ENCODE data around the gene JMJD1C.
A peak's percentile ranks its signal among the peaks of the same experiment; 100 is the strongest.

Gene JMJD1C

DNA sequence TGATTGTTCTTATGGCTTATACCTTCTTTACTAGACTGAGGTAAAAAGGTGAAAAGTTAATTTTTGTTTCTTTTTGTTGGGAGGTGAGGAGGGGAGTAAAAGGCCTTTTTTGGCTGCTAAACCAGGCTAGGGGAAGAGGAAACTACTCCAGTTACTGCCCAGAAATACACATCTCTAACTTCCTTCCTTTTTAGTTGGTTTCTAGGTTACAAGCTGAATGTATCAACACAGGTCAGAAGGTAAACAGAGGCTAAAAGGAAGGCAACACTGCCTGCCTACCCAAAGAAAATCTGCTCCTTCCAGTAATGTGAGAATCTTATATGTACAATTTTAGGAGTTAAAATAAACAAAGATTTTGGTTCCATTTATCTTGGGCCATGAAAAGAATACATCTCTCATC is 192.2 kb downstream of the JMJD1C start:
- no peaks in the 10 kb centered on the region for H3F3A ChIP-seq (ENCODE audit: low read depth)
- H3K9ac ChIP-seq (ENCODE audit: low read depth, low read length, poor library complexity, severe bottlenecking) = peak overlapping the region; percentile 18
- peaks cover 20% of the 10 kb centered on the region for H3K4me1 ChIP-seq (ENCODE audit: insufficient read depth, low read length, poor library complexity, severe bottlenecking)
- H3K9me2 ChIP-seq (replicated peaks; ENCODE audit: low read depth, low read length) = no peaks in the 10 kb centered on the region
- peak overlapping the region; percentile 56 for H3K4me2 ChIP-seq (ENCODE audit: low read depth, low read length, poor library complexity, severe bottlenecking)
- H4K20me1 ChIP-seq (ENCODE audit: insufficient read depth, low read length, poor library complexity, severe bottlenecking) = peaks cover 5% of the 10 kb centered on the region
- H3K79me2 ChIP-seq (ENCODE audit: insufficient read depth, low read length) = peaks cover 39% of the 10 kb centered on the region
- H3K9me3 ChIP-seq (ENCODE audit: insufficient read depth, low read depth, low read length) = no peaks in the 10 kb centered on the region
- H3K4me3 ChIP-seq (ENCODE audit: low read length, poor library complexity, severe bottlenecking) = peak overlapping the region; percentile 35
- TF ChIP-seq, protein P1, sequence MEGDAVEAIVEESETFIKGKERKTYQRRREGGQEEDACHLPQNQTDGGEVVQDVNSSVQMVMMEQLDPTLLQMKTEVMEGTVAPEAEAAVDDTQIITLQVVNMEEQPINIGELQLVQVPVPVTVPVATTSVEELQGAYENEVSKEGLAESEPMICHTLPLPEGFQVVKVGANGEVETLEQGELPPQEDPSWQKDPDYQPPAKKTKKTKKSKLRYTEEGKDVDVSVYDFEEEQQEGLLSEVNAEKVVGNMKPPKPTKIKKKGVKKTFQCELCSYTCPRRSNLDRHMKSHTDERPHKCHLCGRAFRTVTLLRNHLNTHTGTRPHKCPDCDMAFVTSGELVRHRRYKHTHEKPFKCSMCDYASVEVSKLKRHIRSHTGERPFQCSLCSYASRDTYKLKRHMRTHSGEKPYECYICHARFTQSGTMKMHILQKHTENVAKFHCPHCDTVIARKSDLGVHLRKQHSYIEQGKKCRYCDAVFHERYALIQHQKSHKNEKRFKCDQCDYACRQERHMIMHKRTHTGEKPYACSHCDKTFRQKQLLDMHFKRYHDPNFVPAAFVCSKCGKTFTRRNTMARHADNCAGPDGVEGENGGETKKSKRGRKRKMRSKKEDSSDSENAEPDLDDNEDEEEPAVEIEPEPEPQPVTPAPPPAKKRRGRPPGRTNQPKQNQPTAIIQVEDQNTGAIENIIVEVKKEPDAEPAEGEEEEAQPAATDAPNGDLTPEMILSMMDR (conservative IDR thresholded peaks at IDR 0.05; ENCODE audit: low read length) = no peak
- no peak for TF ChIP-seq EZH2phosphoT487 (IDR thresholded peaks at IDR 0.05; ENCODE audit: borderline replicate concordance)
- no peak overlapping the region for H2AFZ ChIP-seq (ENCODE audit: low read length)
- H3K27me3 ChIP-seq (ENCODE audit: insufficient read depth, low read length, poor library complexity, severe bottlenecking) = no peaks in the 10 kb centered on the region
- H3K36me3 ChIP-seq (ENCODE audit: insufficient read depth, low read length) = no peaks in the 10 kb centered on the region

DNA sequence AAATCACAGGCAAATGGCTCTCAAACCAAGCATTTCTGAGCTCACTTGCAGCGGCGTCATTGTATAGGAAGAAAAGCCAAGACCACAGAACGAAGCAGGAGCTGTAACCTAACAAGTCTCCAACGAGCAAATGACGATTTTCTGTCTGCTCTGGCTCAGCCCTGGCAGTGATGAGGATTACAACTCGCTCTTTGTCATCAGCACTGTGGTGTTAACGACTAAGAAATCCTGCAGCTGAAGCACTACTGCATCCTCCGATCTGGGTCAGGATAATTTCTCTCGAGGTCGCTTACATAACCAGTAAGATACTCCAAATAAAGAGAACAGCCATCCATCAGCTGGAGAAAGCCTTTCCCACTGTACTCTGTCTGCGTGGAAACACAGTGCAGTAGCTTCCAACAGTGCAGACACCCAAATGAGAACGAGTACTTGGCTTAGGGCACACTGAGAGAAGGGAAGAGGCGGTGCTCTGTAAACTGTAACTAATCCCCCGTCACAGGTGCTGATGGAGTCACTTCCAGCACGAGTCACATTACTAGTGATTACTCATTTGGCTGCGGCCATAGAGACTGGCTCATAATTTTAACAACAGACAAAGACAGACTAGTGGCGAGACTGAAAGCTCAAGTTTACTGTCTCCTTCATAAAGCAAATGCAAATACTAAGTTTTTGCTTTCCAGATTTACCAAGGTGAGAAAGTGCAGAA is 196.8 kb downstream of the JMJD1C start:
- H3K4me2 ChIP-seq (ENCODE audit: low read depth, low read length, poor library complexity, severe bottlenecking) = peak overlapping the region; percentile 92
- no peaks in the 10 kb centered on the region for H3K36me3 ChIP-seq (ENCODE audit: insufficient read depth, low read length)
- no peaks in the 10 kb centered on the region for H3K9me2 ChIP-seq (replicated peaks; ENCODE audit: low read depth, low read length)
- H3F3A ChIP-seq (ENCODE audit: low read depth) = no peaks in the 10 kb centered on the region
- no peaks in the 10 kb centered on the region for H3K9me3 ChIP-seq (ENCODE audit: insufficient read depth, low read depth, low read length)
- TF ChIP-seq EZH2phosphoT487 (IDR thresholded peaks at IDR 0.05; ENCODE audit: borderline replicate concordance) = no peak
- TF ChIP-seq, protein P1 (conservative IDR thresholded peaks at IDR 0.05; ENCODE audit: low read length) = peak; percentile 37
- peaks cover 79% of the 10 kb centered on the region for H3K79me2 ChIP-seq (ENCODE audit: insufficient read depth, low read length)
- H3K27me3 ChIP-seq (ENCODE audit: insufficient read depth, low read length, poor library complexity, severe bottlenecking) = no peaks in the 10 kb centered on the region
- peak overlapping the region; percentile 84 for H3K4me3 ChIP-seq (ENCODE audit: low read length, poor library complexity, severe bottlenecking)
- H3K4me1 ChIP-seq (ENCODE audit: insufficient read depth, low read length, poor library complexity, severe bottlenecking) = peaks cover 30% of the 10 kb centered on the region
- peaks cover 39% of the 10 kb centered on the region for H4K20me1 ChIP-seq (ENCODE audit: insufficient read depth, low read length, poor library complexity, severe bottlenecking)
- H2AFZ ChIP-seq (ENCODE audit: low read length) = peak overlapping the region; percentile 53
- peak overlapping the region; percentile 79 for H3K9ac ChIP-seq (ENCODE audit: low read depth, low read length, poor library complexity, severe bottlenecking)

DNA sequence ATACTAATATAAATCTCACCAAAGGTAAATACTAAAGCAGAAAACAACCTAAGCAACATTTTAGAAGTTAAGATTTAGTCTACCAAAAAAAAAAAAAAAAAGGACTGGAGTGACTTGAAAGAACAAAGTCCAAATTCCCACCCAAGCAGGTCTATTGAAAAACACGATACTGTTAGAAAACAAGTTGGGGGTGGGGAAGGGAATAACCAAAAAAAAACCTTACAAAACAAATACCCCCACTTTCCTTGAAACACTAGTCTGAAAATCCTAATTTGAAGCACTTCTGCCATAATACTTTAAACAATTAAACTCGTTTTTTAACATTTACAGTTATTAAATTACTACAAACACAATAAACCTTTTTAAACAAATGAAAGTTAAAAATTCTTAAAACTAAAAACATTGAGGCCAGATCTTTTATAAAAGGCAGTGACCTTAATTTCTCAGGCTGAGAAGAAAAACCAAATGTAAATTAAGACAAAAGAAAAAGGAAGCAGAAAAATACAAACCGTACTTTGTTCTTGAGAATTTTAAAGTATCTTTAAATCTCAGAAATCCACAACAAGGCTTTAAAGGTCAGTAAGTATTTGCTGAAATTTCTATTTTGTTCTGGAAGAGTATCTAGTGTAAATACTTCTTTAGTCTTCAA is 197.5 kb downstream of the JMJD1C start:
- no peaks in the 10 kb centered on the region for H3K9me3 ChIP-seq (ENCODE audit: insufficient read depth, low read depth, low read length)
- H3K36me3 ChIP-seq (ENCODE audit: insufficient read depth, low read length) = no peaks in the 10 kb centered on the region
- no peaks in the 10 kb centered on the region for H3K27me3 ChIP-seq (ENCODE audit: insufficient read depth, low read length, poor library complexity, severe bottlenecking)
- peaks cover 45% of the 10 kb centered on the region for H4K20me1 ChIP-seq (ENCODE audit: insufficient read depth, low read length, poor library complexity, severe bottlenecking)
- peaks cover 84% of the 10 kb centered on the region for H3K79me2 ChIP-seq (ENCODE audit: insufficient read depth, low read length)
- no peaks in the 10 kb centered on the region for H3F3A ChIP-seq (ENCODE audit: low read depth)
- peaks cover 24% of the 10 kb centered on the region for H3K4me1 ChIP-seq (ENCODE audit: insufficient read depth, low read length, poor library complexity, severe bottlenecking)
- H3K9me2 ChIP-seq (replicated peaks; ENCODE audit: low read depth, low read length) = no peaks in the 10 kb centered on the region
- no peak overlapping the region for H2AFZ ChIP-seq (ENCODE audit: low read length)
- H3K9ac ChIP-seq (ENCODE audit: low read depth, low read length, poor library complexity, severe bottlenecking) = peak overlapping the region; percentile 79
- H3K4me2 ChIP-seq (ENCODE audit: low read depth, low read length, poor library complexity, severe bottlenecking) = peak overlapping the region; percentile 92
- H3K4me3 ChIP-seq (ENCODE audit: low read length, poor library complexity, severe bottlenecking) = peak overlapping the region; percentile 84
- no peak for TF ChIP-seq EZH2phosphoT487 (IDR thresholded peaks at IDR 0.05; ENCODE audit: borderline replicate concordance)
- TF ChIP-seq, protein P1 (conservative IDR thresholded peaks at IDR 0.05; ENCODE audit: low read length) = no peak

Data from Loucy (cell line).